ENCODE measurements around the gene DGKI. TPM values are rescaled to one million over a fixed set of nuclear protein-coding genes. Genes with fewer than 3 reads are reported as not detected.

The DGKI gene
- total and polyA plus RNA-seq, 11 donors = 0.36 to 4.6 (median 1.0) TPM

- DNase-seq (no peak), ATAC-seq (no peak)
- WGBS, 4 donors = 63 to 94% (median 63%) methylated on average over 3 of the region's 3 CpGs
- intact Hi-C loops (cut with DNase I) = no loop called here
- Histone ChIP-seq H3K36me3 (no peaks in the 10 kb centered on the region), H3K27me3 (no peaks in the 10 kb centered on the region), H3K27ac (no peak overlapping the region), H3K9me3 (peaks cover 0 to 26% (median 2%) of the 10 kb centered on the region in 12 donors), H3K4me3 (no peak overlapping the region), H3K4me1 (no peaks in the 10 kb centered on the region)
- TF ChIP-seq CTCF (IDR thresholded peaks at IDR 0.05) = no peak
- no peak for TF ChIP-seq POLR2A (IDR thresholded peaks at IDR 0.05)
Observed at GRCh38 chr7:137787301-137787976, 59.3 kb downstream of the DGKI start.

- intact Hi-C loops (cut with DNase I) = no loop called here
- Histone ChIP-seq H3K27me3 (no peaks in the 10 kb centered on the region), H3K4me3 (no peak overlapping the region), H3K9me3 (peaks cover 0 to 8% (median 0%) of the 10 kb centered on the region in 12 donors), H3K27ac (no peak overlapping the region), H3K36me3 (no peaks in the 10 kb centered on the region), H3K4me1 (peaks cover 0 to under 1% (median 0%) of the 10 kb centered on the region in 12 donors)
- TF ChIP-seq CTCF (IDR thresholded peaks at IDR 0.05) (no peak), POLR2A (IDR thresholded peaks at IDR 0.05) (no peak)
- no peak for DNase-seq
- ATAC-seq = no peak
Observed at GRCh38 chr7:137778511-137778910, 68.3 kb downstream of the DGKI start.

- Histone ChIP-seq H3K9me3 (no peaks in the 10 kb centered on the region), H3K4me1 (peaks cover 0 to 8% (median 0%) of the 10 kb centered on the region in 12 donors), H3K36me3 (no peaks in the 10 kb centered on the region), H3K27ac (no peak overlapping the region), H3K27me3 (no peaks in the 10 kb centered on the region), H3K4me3 (no peak overlapping the region)
- ATAC-seq (no peak), DNase-seq (no peak)
- WGBS, 4 donors = 69 to 77% (median 73%) methylated on average over 4 of the region's 4 CpGs
- intact Hi-C loops (cut with DNase I) = no loop called here
- TF ChIP-seq CTCF (IDR thresholded peaks at IDR 0.05) = no peak
- TF ChIP-seq POLR2A (IDR thresholded peaks at IDR 0.05) = no peak
Observed at GRCh38 chr7:137774793-137775201, 72.0 kb downstream of the DGKI start.

GRCh38 chr7:137772748-137773147 lies 74.0 kb downstream of the DGKI start:
- ATAC-seq (peak in 3 of 4 donors; percentile 36 to 65 (median 53)), DNase-seq (no peak)
- Histone ChIP-seq H3K27ac (no peak overlapping the region), H3K4me3 (no peak overlapping the region), H3K27me3 (no peaks in the 10 kb centered on the region), H3K4me1 (peaks cover 0 to 9% (median 0%) of the 10 kb centered on the region in 12 donors), H3K36me3 (no peaks in the 10 kb centered on the region), H3K9me3 (no peaks in the 10 kb centered on the region)
- TF ChIP-seq POLR2A (IDR thresholded peaks at IDR 0.05) (no peak), CTCF (IDR thresholded peaks at IDR 0.05) (no peak)
- intact Hi-C loops (cut with DNase I) = loop anchor here in 1 of 10 donors (2.0 kb wide), 1 partner anchor 24 kb away; no protein-coding TSS in a partner anchor
